K562 (cell line): Measurements from ENCODE around the gene UBR4. TPM values are rescaled to one million over a fixed set of nuclear protein-coding genes. Genes with fewer than 3 reads are reported as not detected.

Experiments
- ATAC-seq: fragments of 200-7000 bp; cut with Tn5 transposase; 3 replicates; pipeline ENCODE4 v1.9.1; 2020; ENCODE audit warnings: moderate library complexity
- BruUV-seq: library from RNA; stranded (reverse); fragments of 400-500 nt; replicated peaks from 2 replicates; lab custom pipeline; 2021; lab: Mats Ljungman, UMichigan
- CTCF ChIA-PET: fragments of 300-600 bp; formaldehyde crosslinking; extraction: SDS; loops from one replicate; lab custom pipeline; 2021; ENCODE audit warnings: low intra/inter-chr PET ratio; lab: Yijun Ruan, JAX
- POLR2A ChIA-PET: fragments of 300-600, 350-650 bp; sonication (Branson Sonifier 250); formaldehyde crosslinking; extraction: SDS; loops from one replicate; lab custom pipeline; 2021; ENCODE audit warnings: antibody characterized with exemption, inconsistent platforms; lab: Yijun Ruan, JAX
- DNase-seq, 4 experiments: peaks; one replicate each; pipeline versions ENCODE4 v3.0.0 to v3.0.0-alpha.2; 2011 to 2018; ENCODE audit warnings: low spot score in 3 of 4, mixed read lengths in 3 of 4; ENCODE audit errors: extremely low read depth in 1 of 4
- FAIRE-seq: peaks from 2 replicates; lab custom pipeline; 2011; peaks lifted over from hg19 to GRCh38; lab: Jason Lieb, UNC
- H2AFZ ChIP-seq: 2 replicates; pipeline ENCODE4 v1.6.0; 2011; ENCODE audit warnings: low read depth, low read length, control low read depth, inconsistent platforms
- H3K27ac ChIP-seq: fragments of 200-600 bp; 3 replicates; pipeline ENCODE4 v1.8.0; 2011; ENCODE audit warnings: low read depth, mild to moderate bottlenecking, control low read depth, inconsistent platforms, low read length, moderate library complexity, mixed read lengths; ENCODE audit errors: extremely low read depth
- H3K27me3 ChIP-seq, 2 experiments: fragments of 300-600 bp in 1 of 2; 2 replicates in 1 of 2; 3 replicates in 1 of 2; pipeline versions ENCODE4 v1.6.0 to v1.8.0; 2011; ENCODE audit warnings: inconsistent platforms in 2 of 2, low read length in 2 of 2, mild to moderate bottlenecking in 1 of 2, mixed read lengths in 1 of 2, moderate library complexity in 1 of 2; ENCODE audit not compliant: control insufficient read depth in 2 of 2, insufficient read depth in 2 of 2
- H3K36me3 ChIP-seq: fragments of 300-600 bp; 3 replicates; pipeline ENCODE4 v1.8.0; 2011; ENCODE audit warnings: mild to moderate bottlenecking, low read length, inconsistent platforms; ENCODE audit not compliant: control insufficient read depth, insufficient read depth
- H3K4me1 ChIP-seq, 2 experiments: fragments of 200-600 bp in 1 of 2; replicated peaks in 1 of 2; 2 replicates in 1 of 2; 3 replicates in 1 of 2; pipeline versions ENCODE4 v1.5.1 to v1.8.0; 2011; ENCODE audit warnings: inconsistent platforms in 2 of 2, low read length in 2 of 2, mild to moderate bottlenecking in 1 of 2, mixed read lengths in 1 of 2, moderate library complexity in 1 of 2; ENCODE audit not compliant: control insufficient read depth in 2 of 2, insufficient read depth in 2 of 2
- H3K4me2 ChIP-seq: 2 replicates; pipeline ENCODE4 v1.6.1; 2011; ENCODE audit warnings: low read length, control low read depth, inconsistent platforms, mixed read lengths; ENCODE audit not compliant: insufficient read depth
- H3K4me3 ChIP-seq: fragments of 200-600 bp; sonication (generic), shearing (Covaris generic); 2 replicates; pipeline ENCODE4 v1.5.1; 2016; ENCODE audit warnings: control low read depth, inconsistent platforms
- H3K79me2 ChIP-seq: fragments of 200-600 bp; 3 replicates; pipeline ENCODE4 v1.8.0; 2011; ENCODE audit warnings: low read length, inconsistent platforms; ENCODE audit not compliant: control insufficient read depth, insufficient read depth
- H3K9ac ChIP-seq, 2 experiments: 2 replicates each; pipeline versions ENCODE4 v1.6.0 to v1.6.1; 2011; ENCODE audit warnings: low read depth in 2 of 2, low read length in 2 of 2, control low read depth in 1 of 2, inconsistent platforms in 1 of 2, mild to moderate bottlenecking in 1 of 2, mixed read lengths in 1 of 2; ENCODE audit not compliant: insufficient read depth in 1 of 2
- H3K9me1 ChIP-seq: one replicate; pipeline ENCODE4 v1.6.0; 2011; ENCODE audit warnings: inconsistent platforms, mild to moderate bottlenecking, low read length, moderate library complexity; ENCODE audit not compliant: control insufficient read depth, insufficient read depth
- H3K9me3 ChIP-seq: replicated peaks from 2 replicates; pipeline ENCODE4 v1.5.1; 2011; ENCODE audit warnings: low read depth, low read length, inconsistent platforms; ENCODE audit not compliant: control insufficient read depth, insufficient read depth
- H4K20me1 ChIP-seq: replicated peaks from 2 replicates; pipeline ENCODE4 v1.6.1; 2011; ENCODE audit warnings: low read length, inconsistent platforms, mixed read lengths; ENCODE audit not compliant: control insufficient read depth, insufficient read depth
- MAFF ChIP-seq: IDR thresholded peaks from 2 replicates; pipeline ENCODE4 v1.6.1; 2012; ENCODE audit warnings: low read length, improper control_type of control experiment
- MAFG ChIP-seq: fragments of 450-650 bp; conservative IDR thresholded peaks from 2 replicates; pipeline ENCODE4 v1.6.1; 2016; ENCODE audit warnings: missing genetic modification characterization, missing compliant biosample characterization
- MAFK ChIP-seq: IDR thresholded peaks from 2 replicates; pipeline ENCODE4 v1.6.1; 2011; ENCODE audit warnings: low read length, improper control_type of control experiment
- NFE2 ChIP-seq: IDR thresholded peaks from 2 replicates; pipeline ENCODE4 v1.6.1; 2014; ENCODE audit warnings: antibody characterized with exemption, low read depth
- PCBP1 ChIP-seq: fragments of 200-400 bp; formaldehyde crosslinking; IDR thresholded peaks from 2 replicates; pipeline ENCODE4 v1.6.1; 2018; ENCODE audit warnings: mild to moderate bottlenecking, low read depth, low read length; ENCODE audit not compliant: poor library complexity, severe bottlenecking
- THRAP3 ChIP-seq: fragments of 450-650 bp; IDR thresholded peaks from 2 replicates; pipeline ENCODE4 v1.6.1; 2016; ENCODE audit warnings: mild to moderate bottlenecking, inconsistent platforms, borderline replicate concordance
- ZNF316 ChIP-seq: fragments of 450-650 bp; IDR thresholded peaks from 2 replicates; pipeline ENCODE4 v1.6.1; 2016
- WGBS: fragments of 100-300 bp; shearing (Covaris generic); methylation state at CpG from one replicate; pipeline ENCODE4 v1.1.6; 2016; ENCODE audit warnings: low coverage, mixed read lengths; ENCODE audit not compliant: insufficient coverage; ENCODE audit errors: missing lambda C conversion rate; 5-methylcytosine and 5-hydroxymethylcytosine counted together
- in situ Hi-C: fragments of 300-500 bp; cut with MboI; formaldehyde crosslinking; loops from 4 replicates; pipeline ENCODE4 v1.15.0; 2018; ENCODE audit warnings: inconsistent platforms, mixed read lengths
- intact Hi-C: fragments of 100-400 bp; cut with micrococcal nuclease; formaldehyde crosslinking; loops from 2 replicates; pipeline ENCODE4 v1.14.2; 2022
- polyA plus RNA-seq, 8 experiments: library from polyadenylated mRNA; depleted of rRNA in 4 of 8; stranded (reverse) in 5 of 8; unstranded in 3 of 8; fragments of >200 nt; fragmentation: Nextera tagmentation in 2 of 8; fragmentation: Illumina TruSeq in 1 of 8; extraction: Ambion mirVana in 2 of 8; extraction: Trizol in 1 of 8; gene quantifications; 2 replicates each; pipeline versions ENCODE4 v1.2.1 to v1.2.3, GENCODE V29; 2011 to 2014; ENCODE audit warnings: inconsistent platforms in 1 of 8, missing spikeins in 1 of 8
- total RNA-seq, 7 experiments: library from RNA; depleted of rRNA in 6 of 7; stranded (reverse); fragments of >200 nt in 6 of 7; fragmentation: Illumina TruSeq in 2 of 7; extraction: Trizol in 2 of 7; gene quantifications; 2 replicates each; pipeline versions ENCODE4 v1.2.1 to v1.2.3, GENCODE V29; 2011 to 2021; ENCODE audit warnings: low replicate concordance in 1 of 7

UBR4 gene
- total and polyA plus RNA-seq, 9 of the 15 experiments (the other 6 are each of a cell fraction or from before 2014, with no cell fraction given): 55.4 to 277 (median 123) TPM

DNA sequence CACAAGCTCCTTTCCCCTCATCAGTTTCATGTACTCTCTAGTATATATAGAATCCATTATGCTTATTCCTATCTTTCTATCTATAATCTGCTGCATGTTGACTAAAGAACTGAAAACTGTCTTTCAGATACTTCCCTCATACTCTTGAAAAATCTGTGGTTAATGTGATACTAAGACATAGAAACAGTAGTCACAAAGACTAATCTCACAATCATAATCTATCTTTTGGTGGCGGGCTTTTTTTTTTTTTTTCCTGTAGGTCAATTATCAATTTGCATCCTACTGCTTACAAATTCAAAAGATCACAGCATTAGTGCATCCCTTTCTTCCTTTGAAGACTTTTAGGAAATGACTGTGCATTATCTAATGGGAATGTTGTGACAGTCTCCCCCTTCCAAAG is 4.7 kb downstream of the UBR4 start:
- H4K20me1 ChIP-seq: peaks cover 49% of the 10 kb centered on the region
- DNase-seq: no peak
- FAIRE-seq: no peak
- CTCF ChIA-PET: no interaction called here
- H3K79me2 ChIP-seq: peaks cover 100% of the 10 kb centered on the region
- no peaks in the 10 kb centered on the region for H3K27me3 ChIP-seq
- BruUV-seq: no TSS peak
- intact Hi-C loops (no loop called here), in situ Hi-C loops (no loop called here)
- TF ChIP-seq THRAP3 (no peak), ZNF316 (0 out of 2 replicates have a peak, but pooled peaks have one; percentile 18), MAFK (0 out of 2 replicates have a peak, but pooled peaks have one; percentile 8), NFE2 (peak; percentile 43), PCBP1 (no peak), MAFG (tag) (peak; percentile 38; the same call in 1 of the 2 replicates), MAFF (0 out of 2 replicates have a peak, but pooled peaks have one; percentile 25)
- peak overlapping the region; percentile 51; the same call in 1 of the 3 replicates for H3K27ac ChIP-seq
- H3K4me3 ChIP-seq: no peak overlapping the region
- 0 out of 4 replicates have a peak overlapping the region, but pooled peaks of 1 of the 2 experiments have one; percentile 11 for H3K9ac ChIP-seq
- ATAC-seq: no peak
- peaks cover 58% of the 10 kb centered on the region for H3K36me3 ChIP-seq
- H3K9me1 ChIP-seq: peaks cover 10% of the 10 kb centered on the region
- peak overlapping the region; percentile 58; the same call in 1 of the 2 replicates for H3K4me2 ChIP-seq
- 33% methylated on average over 1 of the region's 1 CpG for WGBS
- H2AFZ ChIP-seq: no peak overlapping the region
- POLR2A ChIA-PET: interaction anchor here (1.3 to 2.9 kb wide), 4 partner anchors 8 to 60 kb away, joined by 5 to 19 read pairs (median 10); no protein-coding TSS in a partner anchor
- H3K4me1 ChIP-seq: peaks cover 22 to 38% of the 10 kb centered on the region in 2 experiments
- no peaks in the 10 kb centered on the region for H3K9me3 ChIP-seq
